Activated T-cell treated with anti-CD3 and anti-CD28 coated beads, Interleukin-2, amount 50 U/mL, for 1 hour (primary cell): Measurements from ENCODE around the gene SIX3.

Experiments
- DNase-seq: peaks from one replicate; pipeline ENCODE4 v3.0.0-alpha.2; 2020

SIX3 gene

GRCh38 chr2:44931198-44931780 lies 10.2 kb upstream of the SIX3 start:
- no peak for DNase-seq

GRCh38 chr2:44932079-44932478 lies 9.4 kb upstream of the SIX3 start:
- no peak for DNase-seq

GRCh38 chr2:44932564-44933392 lies 8.7 kb upstream of the SIX3 start:
- no peak for DNase-seq

GRCh38 chr2:44933434-44933951 lies 8.0 kb upstream of the SIX3 start:
- DNase-seq: no peak

- DNase-seq: no peak
Measured at GRCh38 chr2:44934038-44934982, 7.2 kb upstream of the SIX3 start.

GRCh38 chr2:44934983-44935728 lies 6.3 kb upstream of the SIX3 start:
- no peak for DNase-seq

GRCh38 chr2:44935729-44936098 lies 5.8 kb upstream of the SIX3 start:
- no peak for DNase-seq

GRCh38 chr2:44936275-44936674 lies 5.2 kb upstream of the SIX3 start:
- no peak for DNase-seq

- DNase-seq: no peak
Measured at GRCh38 chr2:44936715-44937687, 4.5 kb upstream of the SIX3 start.

- DNase-seq: no peak
Measured at GRCh38 chr2:44937688-44938240, 3.7 kb upstream of the SIX3 start.

GRCh38 chr2:44938287-44939105 lies 3.0 kb upstream of the SIX3 start:
- DNase-seq: no peak

GRCh38 chr2:44939106-44940048 lies 2.1 kb upstream of the SIX3 start:
- no peak for DNase-seq

- no peak for DNase-seq
Measured at GRCh38 chr2:44940049-44940494, 1.4 kb upstream of the SIX3 start.

- no peak for DNase-seq
Measured at GRCh38 chr2:44940732-44941464, 604 bp upstream of the SIX3 start.

- no peak for DNase-seq
Measured at GRCh38 chr2:44942304-44943030, 965 bp downstream of the SIX3 start.

- DNase-seq: no peak
Measured at GRCh38 chr2:44943031-44943692, 1.7 kb downstream of the SIX3 start.

GRCh38 chr2:44943693-44944101 lies 2.2 kb downstream of the SIX3 start:
- DNase-seq: no peak
